ENCODE measurements around the gene ZNF786. TPM values are rescaled to one million over a fixed set of nuclear protein-coding genes. Genes with fewer than 3 reads are reported as not detected.

Gene ZNF786, protein sequence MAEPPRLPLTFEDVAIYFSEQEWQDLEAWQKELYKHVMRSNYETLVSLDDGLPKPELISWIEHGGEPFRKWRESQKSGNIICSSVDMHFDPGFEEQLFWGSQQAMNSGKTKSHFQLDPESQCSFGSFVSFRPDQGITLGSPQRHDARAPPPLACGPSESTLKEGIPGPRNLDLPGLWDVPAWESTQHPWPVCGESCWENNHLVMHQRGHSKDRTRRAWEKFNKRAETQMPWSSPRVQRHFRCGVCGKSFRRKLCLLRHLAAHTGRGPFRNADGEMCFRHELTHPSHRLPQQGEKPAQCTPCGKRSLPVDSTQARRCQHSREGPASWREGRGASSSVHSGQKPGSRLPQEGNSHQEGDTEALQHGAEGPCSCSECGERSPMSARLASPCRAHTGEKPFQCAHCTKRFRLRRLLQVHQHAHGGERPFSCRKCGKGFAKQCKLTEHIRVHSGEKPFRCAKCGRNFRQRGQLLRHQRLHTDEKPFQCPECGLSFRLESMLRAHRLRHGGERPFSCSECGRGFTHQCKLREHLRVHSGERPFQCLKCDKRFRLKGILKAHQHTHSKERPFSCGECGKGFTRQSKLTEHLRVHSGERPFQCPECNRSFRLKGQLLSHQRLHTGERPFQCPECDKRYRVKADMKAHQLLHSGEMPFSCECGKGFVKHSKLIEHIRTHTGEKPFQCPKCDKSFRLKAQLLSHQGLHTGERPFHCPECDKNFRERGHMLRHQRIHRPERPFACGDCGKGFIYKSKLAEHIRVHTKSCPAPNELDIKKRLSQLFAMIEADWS
- 14.1 TPM for total RNA-seq

GRCh38 chr7:149090397-149091195, at the start of gene ZNF786:
TSS of gene ZNF786 (minus strand) at chr7:149090718. CDS start at chr7:149090640, 78 bp downstream.

DNA sequence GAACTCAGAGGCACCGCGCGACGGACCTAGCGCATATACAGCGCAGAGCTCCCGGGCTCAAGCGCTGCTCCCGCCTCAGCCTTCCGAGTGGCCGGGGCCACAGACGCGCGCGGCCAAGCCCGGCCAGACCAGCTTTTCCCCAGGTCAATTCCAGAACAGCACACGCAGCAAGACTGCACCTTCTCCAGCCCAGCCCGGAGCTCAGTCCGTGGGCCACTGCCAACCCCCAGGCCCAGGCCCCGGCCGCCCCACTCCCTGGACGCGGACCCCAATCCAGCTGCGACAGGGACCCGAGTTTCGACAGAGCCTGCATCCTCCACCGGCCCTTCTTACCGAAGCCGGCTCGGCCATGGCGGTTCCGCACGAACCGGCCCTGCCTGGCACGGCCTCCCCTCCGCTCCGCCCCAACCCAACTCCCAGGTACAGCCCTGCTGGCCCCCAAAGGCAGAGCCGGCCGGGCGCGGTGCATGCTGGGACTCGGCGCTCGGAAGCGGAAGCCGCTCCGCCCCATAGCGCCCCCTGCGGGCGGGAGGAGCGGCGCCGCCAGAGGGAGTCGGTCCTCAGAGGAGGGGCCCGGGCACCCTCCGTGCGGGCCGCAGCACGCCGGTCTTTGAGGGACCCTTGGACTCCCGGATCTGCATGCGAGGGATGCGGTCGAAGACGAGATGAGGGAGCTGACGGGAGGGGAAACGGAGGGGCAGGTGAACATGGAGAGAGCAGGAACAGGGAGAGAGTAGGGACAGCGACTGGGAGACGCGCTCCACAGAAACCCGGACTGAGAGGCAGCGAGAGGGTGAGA, 35.5 kb upstream of the ZNF786 start, which contains the start of gene ZNF425:
Gene ZNF425 (minus strand): TSS at position 462 of the 799 bp plus-strand sequence. CDS start 111 bp downstream, at position 351.

DNA sequence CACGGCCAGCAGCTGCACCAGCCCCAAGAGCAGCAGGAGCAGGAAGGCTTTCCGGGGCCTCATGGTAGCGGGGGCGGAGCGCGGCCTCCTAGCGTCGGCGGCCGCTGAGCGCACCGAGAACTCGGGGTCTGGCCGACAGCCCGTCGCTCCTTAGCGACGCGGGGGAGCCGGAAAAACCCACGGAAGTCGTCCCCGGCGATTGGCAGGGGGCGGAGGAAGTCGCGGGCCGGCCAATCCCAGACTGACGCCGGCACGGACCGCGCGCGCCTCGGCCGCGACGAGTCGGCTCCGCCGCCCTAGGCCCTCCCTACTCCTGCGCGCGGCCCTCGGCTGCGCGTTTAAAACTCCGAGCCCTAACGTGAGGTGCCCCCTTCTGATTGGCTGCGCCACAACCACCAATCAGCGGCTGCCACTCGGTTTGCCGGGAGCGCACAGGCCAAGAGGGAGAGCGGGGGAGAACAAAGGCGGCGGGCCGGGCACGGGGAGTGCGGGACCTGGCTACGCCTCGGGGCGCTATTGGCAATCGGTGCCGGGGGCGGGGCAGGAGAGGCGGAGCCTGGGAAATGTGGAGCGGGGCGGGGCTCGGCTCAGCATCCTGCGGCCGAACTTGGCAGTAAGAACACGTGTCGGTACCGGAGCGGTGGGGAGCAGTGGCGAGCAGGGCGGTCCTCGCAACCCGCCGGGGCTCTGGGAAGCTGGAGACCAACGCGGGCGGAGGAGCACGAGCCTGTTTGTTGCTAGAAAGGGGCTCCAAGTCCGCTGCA, 62.0 kb downstream of the ZNF786 start, which contains the start of gene PDIA4:
Gene PDIA4 (minus strand): TSS at position 160 of the 764 bp plus-strand sequence. CDS start 97 bp downstream, at position 63.

Small RNAs within 50 kb of the gene (small RNA-seq; reads per million reads assigned to genes)
- gene COX6B1P1, result not detected
- gene RN7SL521P, result 0.26 reads per million, percentile 9 among the genes with 10 or more reads in this experiment
- not detected for gene RNU6-650P

Other genes with a start within 250 kb of the ZNF786 start
- 29.3 TPM for gene EZH2, start 206.4 kb downstream of the ZNF786 start, total RNA-seq
- 80.7 TPM for gene PDIA4, start 62.2 kb downstream of the ZNF786 start, total RNA-seq
- gene ZNF425, start 35.6 kb upstream of the ZNF786 start, total RNA-seq, result 5.8 TPM
- gene ZNF398, start 56.7 kb upstream of the ZNF786 start, total RNA-seq, result 25.4 TPM
- 20.1 TPM for gene ZNF282, start 104.8 kb upstream of the ZNF786 start, total RNA-seq
- 7.4 TPM for gene ZNF212, start 148.9 kb upstream of the ZNF786 start, total RNA-seq
- gene ZNF783, start 171.5 kb upstream of the ZNF786 start, total RNA-seq, result 11.8 TPM

Measured in diencephalon (tissue), 1 donor.